Stimulated activated CD4-positive, alpha-beta T cell treated with anti-CD3 and anti-CD28 coated beads, TNF-alpha, amount 100 ng/mL, for 4 hours (primary cell): ENCODE data around the gene FAM168B.

Experiments used
- DNase-seq, 3 experiments: peaks; one replicate each; pipeline ENCODE4 v3.0.0-alpha.2; 2020; ENCODE audit warnings: low read depth in 3 of 3

FAM168B gene

GRCh38 chr2:131022731-131023130 is 70.5 kb downstream of the FAM168B start:
- no peak for DNase-seq

DNA sequence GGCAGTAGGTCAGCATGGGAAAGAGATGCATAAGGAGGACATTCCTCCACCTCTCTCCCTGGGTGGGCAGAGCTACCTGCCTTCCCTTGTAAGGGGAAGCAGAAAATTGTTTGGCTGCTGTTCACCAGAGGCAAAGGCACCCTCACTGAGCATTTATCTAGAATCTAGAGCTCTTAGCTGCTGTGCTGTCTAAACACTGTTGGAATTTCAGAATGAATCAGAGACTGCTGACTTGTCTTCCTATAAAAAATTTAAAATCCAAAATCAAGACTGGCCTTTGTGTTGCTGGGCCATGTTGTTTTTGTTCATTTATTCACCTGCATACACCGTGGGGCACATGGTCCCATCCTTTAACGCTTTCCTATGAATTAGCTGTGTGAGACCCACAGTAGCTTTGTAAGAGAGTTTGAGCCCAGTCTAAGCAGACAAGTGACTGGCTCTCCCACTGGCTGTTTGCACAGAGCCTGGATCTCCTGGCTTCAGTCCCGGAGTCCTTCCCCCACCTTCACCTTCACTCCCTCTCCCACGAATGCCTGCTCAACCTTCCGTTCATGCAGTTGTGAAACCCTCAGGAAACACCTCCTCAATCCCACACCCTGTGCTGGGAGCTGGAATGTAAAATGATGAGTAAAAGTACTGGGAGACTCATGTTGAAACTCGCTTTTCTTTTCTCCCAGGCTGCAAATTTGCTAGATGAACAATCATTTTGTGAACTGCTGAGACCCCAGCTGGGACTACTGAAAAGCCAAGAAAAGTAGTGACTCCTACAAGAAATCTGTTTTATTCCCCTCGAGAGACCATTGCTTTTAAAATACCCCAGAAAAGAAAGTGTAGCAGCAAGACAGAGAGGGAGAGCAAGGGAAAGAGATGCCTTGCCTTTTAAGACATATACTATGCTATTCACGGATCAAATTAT is 76.2 kb downstream of the FAM168B start:
- DNase-seq: no peak

GRCh38 chr2:131015764-131016163 is 77.5 kb downstream of the FAM168B start:
- DNase-seq: no peak

DNA sequence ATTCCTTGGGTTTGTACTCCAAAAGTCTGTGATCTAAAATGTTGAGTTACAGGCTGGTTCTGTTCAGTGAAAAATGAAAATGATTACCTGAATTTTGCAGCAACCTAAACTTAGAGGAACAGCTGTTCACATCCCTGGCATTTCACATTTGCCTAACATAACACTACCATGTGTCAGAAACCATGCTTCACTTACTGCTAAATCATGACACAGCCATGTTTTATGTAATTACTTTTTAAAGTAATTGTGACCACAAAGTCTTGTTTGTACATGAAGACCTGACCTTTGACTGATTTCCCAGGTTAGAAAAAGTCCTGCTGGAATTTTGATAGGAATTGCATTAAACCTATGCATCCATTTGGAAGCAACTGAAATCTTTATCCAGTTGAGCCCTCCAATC is 79.1 kb downstream of the FAM168B start:
- DNase-seq: no peak

DNA sequence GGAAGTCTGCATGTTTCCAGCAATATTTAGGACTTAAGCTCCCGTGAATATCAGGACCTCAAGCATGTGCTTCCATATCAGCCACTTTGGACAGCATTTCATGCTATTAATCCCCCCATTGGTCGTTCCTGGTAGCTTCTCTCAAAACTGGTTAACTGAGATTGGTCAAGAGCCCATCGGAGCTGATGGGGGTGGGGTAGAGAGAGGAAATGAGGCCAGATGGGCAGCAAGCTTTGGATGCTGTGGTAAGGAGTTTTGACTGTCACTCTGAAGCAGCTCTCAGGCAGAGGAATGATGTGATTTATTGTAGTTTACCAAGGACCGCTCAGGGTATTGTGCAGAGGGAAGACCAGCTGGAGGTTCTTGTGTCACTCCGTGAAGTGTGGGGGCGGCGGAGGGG is 81.8 kb downstream of the FAM168B start:
- DNase-seq: no peak

DNA sequence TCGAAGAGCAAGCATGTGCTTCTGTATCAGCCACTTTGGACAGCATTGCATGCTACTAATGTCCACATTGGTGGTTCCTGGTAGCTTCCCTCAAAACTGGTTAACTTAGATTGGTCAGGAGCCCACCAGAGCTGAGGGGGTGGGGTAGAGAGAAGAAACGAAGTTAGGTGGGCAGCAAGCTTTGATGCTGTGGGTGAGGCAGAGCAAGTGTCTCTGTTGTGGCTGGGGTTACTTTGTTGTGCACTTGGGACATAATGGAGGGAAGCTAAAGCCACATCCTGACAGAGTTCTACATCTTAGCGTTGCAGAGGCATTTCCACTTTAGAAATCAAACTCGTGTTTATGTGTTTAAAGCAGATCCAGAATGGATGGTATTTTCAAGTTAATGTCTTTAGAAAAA is 82.7 kb downstream of the FAM168B start:
- no peak for DNase-seq

DNA sequence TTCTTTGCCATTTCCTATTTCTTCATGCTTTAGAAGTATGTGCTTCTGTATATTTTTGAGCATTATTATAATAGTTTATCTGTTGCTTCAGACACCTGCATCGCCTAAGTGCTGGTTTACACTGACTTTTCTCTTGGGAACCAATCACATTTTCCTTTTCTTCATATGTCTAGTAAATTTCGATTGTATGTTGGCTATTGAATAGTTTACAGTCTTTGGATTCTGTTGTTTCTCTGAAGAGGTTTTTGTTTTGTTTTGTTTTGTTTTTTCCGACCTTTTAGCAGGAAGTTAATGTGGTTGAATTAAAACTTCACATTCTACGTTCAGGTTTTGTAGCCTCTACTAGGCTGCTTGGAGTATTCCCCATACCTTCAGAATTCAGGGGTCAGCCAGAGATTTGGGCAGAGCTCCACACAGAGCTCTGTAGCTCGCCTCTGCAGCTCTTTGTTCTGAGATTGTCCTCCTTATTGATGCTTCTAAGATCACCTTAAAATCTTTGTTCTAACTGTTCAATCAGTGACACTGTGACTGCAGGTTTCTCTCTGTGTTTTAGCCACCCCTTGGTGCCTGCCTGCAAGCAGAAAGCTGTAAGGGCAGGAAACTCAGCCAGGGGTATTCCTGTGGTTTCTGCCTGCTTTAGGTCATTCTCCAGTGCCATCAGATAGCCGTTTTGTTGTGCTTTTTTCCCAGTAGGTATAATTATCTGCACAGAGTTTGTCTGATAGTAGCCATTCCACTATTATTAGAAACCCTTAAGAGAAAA is 83.4 kb downstream of the FAM168B start:
- DNase-seq: no peak

DNA sequence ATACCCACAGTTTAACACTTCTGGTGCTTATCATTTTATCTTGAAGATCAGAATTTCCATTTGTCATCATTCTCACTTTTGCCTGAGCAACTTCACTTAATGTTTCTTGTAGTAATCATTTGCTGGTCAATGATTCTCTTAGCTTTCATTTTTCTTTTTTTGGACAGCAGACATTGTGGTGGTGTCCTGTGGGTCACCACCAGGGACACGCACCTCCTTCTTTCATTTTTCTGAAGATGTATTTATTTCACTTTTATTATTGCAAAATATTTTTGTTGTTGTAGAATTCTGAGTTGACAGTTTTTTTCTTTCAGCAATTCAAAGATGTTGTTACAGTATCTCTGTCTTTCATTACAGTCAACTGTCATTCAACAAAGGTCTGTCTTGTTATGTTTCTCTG is 84.3 kb downstream of the FAM168B start:
- DNase-seq: no peak

- DNase-seq: no peak
These were observed 86.7 kb downstream of the FAM168B start for GRCh38 chr2:131006561-131006960.

DNA sequence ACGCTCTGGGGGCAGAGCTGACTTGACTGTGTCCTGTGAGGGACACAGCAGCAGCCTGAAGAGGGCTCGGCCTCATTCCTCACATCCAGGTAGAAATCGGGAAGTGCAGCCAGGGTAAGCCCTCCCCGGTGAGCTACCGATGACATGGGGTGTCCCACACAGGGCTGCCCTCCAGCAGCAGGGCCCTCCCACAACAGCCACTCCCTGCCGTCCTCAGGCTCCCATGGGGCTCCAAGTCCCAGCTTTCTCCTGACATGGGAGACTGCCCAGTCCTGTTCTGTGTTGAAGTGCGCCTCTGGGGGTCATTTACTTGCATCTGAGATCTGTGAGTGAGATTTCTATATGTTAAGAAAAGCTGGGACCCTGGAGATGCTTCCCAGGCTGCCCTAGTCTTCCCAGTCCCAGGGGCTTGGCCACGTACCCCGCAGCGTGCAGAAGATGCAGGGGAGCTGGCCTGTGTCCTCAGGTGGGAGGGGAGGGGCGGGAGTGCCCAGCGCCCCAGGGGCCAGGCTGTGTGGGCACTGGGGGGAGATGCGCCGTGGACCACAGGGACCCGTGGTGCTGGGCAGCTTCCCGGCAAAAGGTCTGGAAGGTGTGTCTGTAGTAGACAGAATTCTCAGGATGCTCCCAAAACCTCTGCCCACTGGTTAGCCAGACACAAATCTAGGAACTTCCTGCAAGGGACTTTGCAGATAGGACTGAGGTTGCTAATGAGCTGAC is 87.9 kb downstream of the FAM168B start:
- DNase-seq: no peak

- no peak for DNase-seq
These were observed 88.6 kb downstream of the FAM168B start for GRCh38 chr2:131004446-131005209.

DNA sequence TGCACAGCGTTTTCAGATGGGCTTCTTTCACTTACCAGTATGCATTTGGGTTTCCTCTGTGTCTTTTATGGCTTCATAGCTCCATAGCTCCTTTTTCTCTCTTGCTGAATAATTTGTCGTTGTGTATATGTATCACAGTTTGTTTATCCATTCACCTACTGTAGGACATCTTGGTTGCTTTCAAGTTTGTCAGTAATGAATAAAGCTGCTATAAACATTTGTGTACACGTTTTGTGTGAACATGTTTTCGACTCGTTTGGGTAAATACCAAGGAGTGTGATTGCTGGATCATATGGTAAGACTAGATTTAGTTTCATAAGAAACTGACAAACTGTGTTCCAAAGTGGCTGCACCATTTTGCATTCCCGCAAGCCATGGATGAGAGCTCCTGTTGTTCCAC is 94.7 kb downstream of the FAM168B start:
- no peak for DNase-seq
